ENCODE data around the gene CYB5RL.
"Not testable (repeated sequence)": the region's sequence is repeated elsewhere in the genome, so short reads cannot be mapped to it uniquely, and the experiment has no call there.

The CYB5RL gene

DNA sequence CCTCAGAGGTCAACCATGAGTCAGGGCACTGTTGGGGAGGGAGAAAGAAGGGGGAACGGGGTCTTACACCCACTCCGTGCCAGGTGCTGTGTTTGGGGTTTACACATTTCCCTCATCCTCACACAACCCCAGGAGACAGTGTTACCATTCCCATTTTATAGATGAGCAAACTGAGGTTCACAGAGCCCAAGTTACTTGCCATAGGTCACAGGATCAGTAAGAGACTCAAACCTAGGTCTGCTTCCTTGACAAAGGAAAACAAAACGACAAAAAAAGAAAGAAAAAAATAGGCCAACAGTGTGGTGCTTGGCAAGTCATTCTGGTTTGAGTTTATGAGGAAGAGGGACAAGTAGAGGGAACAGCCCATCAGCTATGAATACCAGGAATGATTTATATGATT lies 30.8 kb downstream of the CYB5RL start:
- no peak overlapping the region for H2AFZ ChIP-seq (ENCODE audit: low read depth, low read length)
- no peak overlapping the region for H3K4me2 ChIP-seq (ENCODE audit: insufficient read depth, low read length)
- no peaks in the 10 kb centered on the region for H4K20me1 ChIP-seq (ENCODE audit: insufficient read depth, low read length)
- no peaks in the 10 kb centered on the region for H3K4me1 ChIP-seq (ENCODE audit: insufficient read depth, low read length)
- H3K36me3 ChIP-seq (ENCODE audit: insufficient read depth, low read length) = 0 out of 2 replicates have a peak, but pooled peaks cover 4% of the 10 kb centered on the region
- ATAC-seq (ENCODE audit: insufficient read depth, low read depth) = no peak
- H3K27me3 ChIP-seq (ENCODE audit: insufficient read depth, low read length, poor library complexity) = no peaks in the 10 kb centered on the region
- no peak for DNase-seq
- H3K9ac ChIP-seq (ENCODE audit: low read depth, low read length) = no peak overlapping the region
- TF ChIP-seq EZH2 (IDR thresholded peaks at IDR 0.05; ENCODE audit: borderline replicate concordance, low read depth, low read length, severe bottlenecking) = no peak
- no peak for TF ChIP-seq CTCF (IDR thresholded peaks at IDR 0.05; ENCODE audit: borderline replicate concordance, extremely low read depth, low read length, poor library complexity, severe bottlenecking)
- no peak overlapping the region for H3K27ac ChIP-seq (ENCODE audit: low read length)
- H3K4me3 ChIP-seq (ENCODE audit: low read depth in 1 of 2, low read length in 2 of 2) = no peak overlapping the region
- H3K9me3 ChIP-seq (ENCODE audit: insufficient read depth, low read length, severe bottlenecking) = no peaks in the 10 kb centered on the region
- H3K79me2 ChIP-seq (ENCODE audit: insufficient read depth, low read length) = no peaks in the 10 kb centered on the region

DNA sequence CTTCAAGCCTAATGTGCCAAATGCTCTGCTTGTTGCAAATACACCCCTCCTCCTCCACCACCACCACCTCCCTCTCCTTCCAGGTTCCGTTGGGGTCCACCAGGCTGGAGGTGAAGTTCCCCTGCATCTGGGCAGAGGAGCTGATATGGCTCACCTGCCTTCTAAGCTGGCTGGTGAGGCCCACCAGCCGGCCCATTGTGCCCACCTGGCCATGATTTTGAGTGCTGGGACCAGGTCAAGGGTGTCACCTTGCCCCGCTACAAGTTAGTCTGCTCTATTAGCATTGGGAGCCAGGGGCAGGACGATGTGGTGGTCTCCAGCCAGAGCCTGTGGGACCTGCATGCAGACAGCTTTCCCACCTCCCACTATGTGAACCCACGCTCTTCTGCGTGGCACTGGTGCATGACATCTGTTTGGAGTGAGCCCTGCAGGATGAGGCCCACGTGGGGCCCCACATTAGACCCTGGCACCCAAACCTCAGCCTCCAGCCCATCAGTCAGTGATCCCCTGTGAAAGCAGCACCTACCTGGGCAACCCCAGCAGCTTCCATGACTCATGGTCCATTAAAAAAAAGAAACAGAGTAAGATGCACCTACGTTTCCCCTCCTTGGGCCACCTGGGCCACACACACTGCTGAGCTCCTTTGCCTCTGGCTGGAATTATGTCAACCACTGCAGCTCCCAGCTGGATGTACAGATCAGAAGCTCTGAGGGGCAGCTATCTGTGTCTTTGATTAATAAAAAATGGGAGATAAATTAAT lies 31.4 kb downstream of the CYB5RL start:
- no peak overlapping the region for H3K9ac ChIP-seq (ENCODE audit: low read depth, low read length)
- H3K4me2 ChIP-seq (ENCODE audit: insufficient read depth, low read length) = no peak overlapping the region
- H2AFZ ChIP-seq (ENCODE audit: low read depth, low read length) = no peak overlapping the region
- H3K36me3 ChIP-seq (ENCODE audit: insufficient read depth, low read length) = 0 out of 2 replicates have a peak, but pooled peaks cover 4% of the 10 kb centered on the region
- H3K27me3 ChIP-seq (ENCODE audit: insufficient read depth, low read length, poor library complexity) = no peaks in the 10 kb centered on the region
- ATAC-seq (ENCODE audit: insufficient read depth, low read depth) = no peak
- TF ChIP-seq CTCF (IDR thresholded peaks at IDR 0.05; ENCODE audit: borderline replicate concordance, extremely low read depth, low read length, poor library complexity, severe bottlenecking) (no peak), EZH2 (IDR thresholded peaks at IDR 0.05; ENCODE audit: borderline replicate concordance, low read depth, low read length, severe bottlenecking) (no peak)
- DNase-seq = no peak
- H3K79me2 ChIP-seq (ENCODE audit: insufficient read depth, low read length) = no peaks in the 10 kb centered on the region
- no peaks in the 10 kb centered on the region for H3K9me3 ChIP-seq (ENCODE audit: insufficient read depth, low read length, severe bottlenecking)
- no peaks in the 10 kb centered on the region for H3K4me1 ChIP-seq (ENCODE audit: insufficient read depth, low read length)
- H3K4me3 ChIP-seq (ENCODE audit: low read depth in 1 of 2, low read length in 2 of 2) = no peak overlapping the region
- H4K20me1 ChIP-seq (ENCODE audit: insufficient read depth, low read length) = no peaks in the 10 kb centered on the region
- no peak overlapping the region for H3K27ac ChIP-seq (ENCODE audit: low read length)

GRCh38 chr1:54167422-54168139 lies 32.2 kb downstream of the CYB5RL start:
- H3K36me3 ChIP-seq (ENCODE audit: insufficient read depth, low read length) = 0 out of 2 replicates have a peak, but pooled peaks cover 4% of the 10 kb centered on the region
- no peaks in the 10 kb centered on the region for H4K20me1 ChIP-seq (ENCODE audit: insufficient read depth, low read length)
- DNase-seq (no peak), ATAC-seq (ENCODE audit: insufficient read depth, low read depth) (no peak)
- no peak overlapping the region for H2AFZ ChIP-seq (ENCODE audit: low read depth, low read length)
- H3K27me3 ChIP-seq (ENCODE audit: insufficient read depth, low read length, poor library complexity) = no peaks in the 10 kb centered on the region
- H3K9me3 ChIP-seq (ENCODE audit: insufficient read depth, low read length, severe bottlenecking) = no peaks in the 10 kb centered on the region
- H3K27ac ChIP-seq (ENCODE audit: low read length) = no peak overlapping the region
- H3K4me1 ChIP-seq (ENCODE audit: insufficient read depth, low read length) = no peaks in the 10 kb centered on the region
- H3K4me3 ChIP-seq (ENCODE audit: low read depth in 1 of 2, low read length in 2 of 2) = no peak overlapping the region
- no peaks in the 10 kb centered on the region for H3K79me2 ChIP-seq (ENCODE audit: insufficient read depth, low read length)
- no peak overlapping the region for H3K4me2 ChIP-seq (ENCODE audit: insufficient read depth, low read length)
- H3K9ac ChIP-seq (ENCODE audit: low read depth, low read length) = no peak overlapping the region
- TF ChIP-seq CTCF (IDR thresholded peaks at IDR 0.05; ENCODE audit: borderline replicate concordance, extremely low read depth, low read length, poor library complexity, severe bottlenecking) (no peak), EZH2 (IDR thresholded peaks at IDR 0.05; ENCODE audit: borderline replicate concordance, low read depth, low read length, severe bottlenecking) (no peak)

GRCh38 chr1:54166357-54166756 lies 33.5 kb downstream of the CYB5RL start:
- not testable (repeated sequence) for H3K9me3 ChIP-seq (ENCODE audit: insufficient read depth, low read length, severe bottlenecking); H3K4me3 ChIP-seq (ENCODE audit: low read depth in 1 of 2, low read length in 2 of 2); H3K4me1 ChIP-seq (ENCODE audit: insufficient read depth, low read length); ATAC-seq (ENCODE audit: insufficient read depth, low read depth); H3K27ac ChIP-seq (ENCODE audit: low read length); H3K4me2 ChIP-seq (ENCODE audit: insufficient read depth, low read length); H3K36me3 ChIP-seq (ENCODE audit: insufficient read depth, low read length); H4K20me1 ChIP-seq (ENCODE audit: insufficient read depth, low read length); H3K9ac ChIP-seq (ENCODE audit: low read depth, low read length); H3K27me3 ChIP-seq (ENCODE audit: insufficient read depth, low read length, poor library complexity); DNase-seq; H2AFZ ChIP-seq (ENCODE audit: low read depth, low read length); H3K79me2 ChIP-seq (ENCODE audit: insufficient read depth, low read length)
